Progenitor cell of endocrine pancreas (in vitro differentiated cells): ENCODE data around the gene TPO. TPM values are rescaled to one million over a fixed set of nuclear protein-coding genes. Genes with fewer than 3 reads are reported as not detected.

Experiments
- DNase-seq: peaks from one replicate; pipeline ENCODE4 v3.0.0; 2021; ENCODE audit warnings: low spot score; ENCODE audit not compliant: unreplicated experiment
- H3K27ac Mint-ChIP-seq: 2 replicates; pipeline ENCODE4 v1.8.0; 2021; ENCODE audit warnings: mild to moderate bottlenecking, moderate library complexity, mixed read lengths
- H3K27me3 Mint-ChIP-seq: 2 replicates; pipeline ENCODE4 v1.8.0; 2021; ENCODE audit warnings: mixed read lengths
- H3K36me3 Mint-ChIP-seq: 2 replicates; pipeline ENCODE4 v1.8.0; 2022; ENCODE audit warnings: mixed read lengths; ENCODE audit not compliant: insufficient read depth
- H3K4me1 Mint-ChIP-seq: 2 replicates; pipeline ENCODE4 v1.8.0; 2021; ENCODE audit warnings: low read depth, mixed read lengths
- H3K4me3 Mint-ChIP-seq: 2 replicates; pipeline ENCODE4 v1.8.0; 2021; ENCODE audit warnings: low read depth, mild to moderate bottlenecking, moderate library complexity, mixed read lengths
- H3K9me3 Mint-ChIP-seq: 2 replicates; pipeline ENCODE4 v1.8.0; 2021; ENCODE audit warnings: low read depth, mixed read lengths
- total RNA-seq: library from RNA; stranded (reverse); gene quantifications from 2 replicates; pipeline ENCODE4 v1.2.1, GENCODE V29; 2021
- TF ChIP-seq, protein P1 (sequence below): fragments of 200-600 bp; sonication (generic); IDR thresholded peaks from one replicate; pipeline ENCODE4 v1.5.0; 2021; ENCODE audit warnings: antibody characterized with exemption, mild to moderate bottlenecking; ENCODE audit not compliant: unreplicated experiment

TPO gene
- total RNA-seq, 1 donor from 2014 or later, result not detected

DNA sequence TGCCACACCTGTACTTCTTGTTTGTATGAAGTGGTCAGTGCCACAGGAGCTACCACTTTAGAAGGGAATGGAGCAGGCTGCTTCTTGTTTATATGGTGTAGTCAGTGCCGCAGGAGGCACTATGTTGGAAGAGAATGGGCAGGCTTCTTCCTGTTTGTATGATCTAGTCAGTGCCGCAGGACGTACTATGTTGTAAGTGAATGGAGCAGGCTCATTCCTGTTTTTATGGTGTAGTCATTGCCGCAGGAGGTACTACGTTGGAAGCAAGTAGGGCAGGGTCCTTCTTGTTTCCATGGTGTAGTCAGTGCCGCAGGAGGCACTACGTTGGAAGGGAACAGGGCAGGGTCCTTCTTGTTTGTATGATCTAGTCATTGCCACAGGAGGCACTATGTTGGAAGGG, 27.3 kb downstream of the TPO start:
- Mint-ChIP-seq H3K27ac (no peak overlapping the region), H3K4me3 (no peak overlapping the region), H3K27me3 (peaks cover 2% of the 10 kb centered on the region), H3K4me1 (no peaks in the 10 kb centered on the region), H3K36me3 (no peaks in the 10 kb centered on the region), H3K9me3 (peaks cover 3% of the 10 kb centered on the region)
- no peak for DNase-seq
- TF ChIP-seq, protein P1, sequence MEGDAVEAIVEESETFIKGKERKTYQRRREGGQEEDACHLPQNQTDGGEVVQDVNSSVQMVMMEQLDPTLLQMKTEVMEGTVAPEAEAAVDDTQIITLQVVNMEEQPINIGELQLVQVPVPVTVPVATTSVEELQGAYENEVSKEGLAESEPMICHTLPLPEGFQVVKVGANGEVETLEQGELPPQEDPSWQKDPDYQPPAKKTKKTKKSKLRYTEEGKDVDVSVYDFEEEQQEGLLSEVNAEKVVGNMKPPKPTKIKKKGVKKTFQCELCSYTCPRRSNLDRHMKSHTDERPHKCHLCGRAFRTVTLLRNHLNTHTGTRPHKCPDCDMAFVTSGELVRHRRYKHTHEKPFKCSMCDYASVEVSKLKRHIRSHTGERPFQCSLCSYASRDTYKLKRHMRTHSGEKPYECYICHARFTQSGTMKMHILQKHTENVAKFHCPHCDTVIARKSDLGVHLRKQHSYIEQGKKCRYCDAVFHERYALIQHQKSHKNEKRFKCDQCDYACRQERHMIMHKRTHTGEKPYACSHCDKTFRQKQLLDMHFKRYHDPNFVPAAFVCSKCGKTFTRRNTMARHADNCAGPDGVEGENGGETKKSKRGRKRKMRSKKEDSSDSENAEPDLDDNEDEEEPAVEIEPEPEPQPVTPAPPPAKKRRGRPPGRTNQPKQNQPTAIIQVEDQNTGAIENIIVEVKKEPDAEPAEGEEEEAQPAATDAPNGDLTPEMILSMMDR, result no peak

DNA sequence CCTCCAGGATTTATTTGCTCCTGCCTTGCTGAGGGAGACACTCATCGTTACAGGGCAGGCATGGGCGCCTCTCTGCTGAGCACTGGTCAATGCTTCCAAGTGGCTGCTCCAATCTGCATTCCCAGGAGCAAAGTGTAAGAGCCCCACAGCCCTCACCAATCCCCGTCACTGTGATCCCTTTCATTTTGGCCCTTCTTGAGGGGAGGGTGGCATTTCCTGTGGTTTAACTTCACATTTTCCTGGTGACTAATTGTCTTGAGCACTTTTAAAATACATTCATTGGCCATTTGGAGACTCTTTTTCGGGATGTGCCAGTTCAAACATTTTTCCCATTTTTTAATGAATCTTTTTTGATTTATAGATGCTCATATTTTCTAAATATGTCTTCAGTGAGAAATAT, 33.0 kb downstream of the TPO start:
- no peak overlapping the region for H3K4me3 Mint-ChIP-seq

DNA sequence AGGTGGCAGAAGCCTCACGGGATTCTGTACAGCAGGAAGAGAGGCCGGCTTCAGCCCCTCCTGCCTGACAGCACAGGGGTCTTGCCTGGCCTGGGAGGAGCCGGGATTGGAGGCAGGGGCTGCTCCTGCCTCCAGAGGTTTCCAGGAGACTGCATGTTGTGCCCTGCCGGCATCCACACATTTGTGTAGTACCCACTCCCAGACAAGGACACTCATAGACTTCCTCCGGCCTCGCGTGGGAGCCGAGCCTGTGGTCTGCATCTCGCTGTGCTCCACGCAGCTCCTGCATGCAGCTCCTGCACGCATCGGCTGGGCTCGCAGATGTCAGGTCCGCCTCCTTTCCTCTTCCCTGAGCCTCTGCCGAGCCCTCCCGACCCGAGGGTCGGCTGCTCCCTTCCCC, 34.7 kb downstream of the TPO start:
- no peak for DNase-seq
- Mint-ChIP-seq H3K4me3 (no peak overlapping the region), H3K4me1 (no peaks in the 10 kb centered on the region), H3K36me3 (no peaks in the 10 kb centered on the region), H3K27ac (no peak overlapping the region), H3K27me3 (peaks cover 22% of the 10 kb centered on the region), H3K9me3 (no peaks in the 10 kb centered on the region)
- TF ChIP-seq, protein P1, result no peak

More for the DNA sequence above, 33.0 kb downstream of the TPO start:
- H3K27ac Mint-ChIP-seq, result no peak overlapping the region
- no peaks in the 10 kb centered on the region for H3K4me1 Mint-ChIP-seq
- H3K27me3 Mint-ChIP-seq, result peaks cover 24% of the 10 kb centered on the region
- no peak for DNase-seq
- no peaks in the 10 kb centered on the region for H3K36me3 Mint-ChIP-seq
- TF ChIP-seq, protein P1, result no peak
- H3K9me3 Mint-ChIP-seq, result peaks cover 3% of the 10 kb centered on the region

DNA sequence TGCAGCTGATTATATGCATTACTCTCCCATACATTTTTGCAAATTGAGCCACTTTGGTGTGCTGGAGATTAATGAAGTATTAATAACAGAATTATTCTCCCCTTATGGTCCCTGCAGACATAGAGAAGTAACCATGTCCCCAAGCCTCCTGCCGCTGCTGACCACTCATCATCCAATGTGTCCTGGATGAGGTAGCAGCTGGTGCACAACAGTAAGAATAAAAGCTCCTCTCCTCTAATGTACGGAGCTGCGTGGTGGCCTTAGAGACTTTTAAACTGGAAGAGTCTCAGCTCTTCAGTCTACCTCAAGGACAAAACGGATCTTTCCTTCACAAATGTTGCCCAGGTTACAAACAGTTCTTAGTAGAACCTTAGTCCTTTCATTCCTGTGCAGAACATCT, 37.7 kb downstream of the TPO start:
- peaks cover 22% of the 10 kb centered on the region for H3K27me3 Mint-ChIP-seq

DNA sequence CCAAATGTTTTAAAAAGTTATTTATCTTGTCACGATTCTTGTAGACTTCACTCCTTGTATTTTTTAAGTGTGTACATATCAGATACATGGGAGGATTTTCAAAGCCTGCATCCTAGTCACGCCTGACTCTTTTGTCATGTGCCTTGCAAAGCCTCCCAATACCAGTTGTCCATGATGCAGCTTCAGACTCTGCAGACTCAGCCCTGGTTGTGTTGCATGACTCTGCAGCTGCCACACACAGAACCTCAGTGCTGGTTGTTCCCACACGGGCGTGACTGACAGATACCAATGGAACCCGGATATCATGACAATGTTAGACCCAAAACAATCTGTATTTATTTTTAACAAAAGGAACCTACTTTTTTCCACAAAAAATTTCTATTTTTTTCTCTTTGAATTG, 38.2 kb downstream of the TPO start:
- TF ChIP-seq, protein P1, result no peak
- no peaks in the 10 kb centered on the region for H3K9me3 Mint-ChIP-seq
- no peaks in the 10 kb centered on the region for H3K4me1 Mint-ChIP-seq
- H3K4me3 Mint-ChIP-seq, result no peak overlapping the region
- H3K36me3 Mint-ChIP-seq, result no peaks in the 10 kb centered on the region
- no peak overlapping the region for H3K27ac Mint-ChIP-seq
- H3K27me3 Mint-ChIP-seq, result peaks cover 22% of the 10 kb centered on the region
- DNase-seq, result no peak

More for the DNA sequence above, 37.7 kb downstream of the TPO start:
- no peak overlapping the region for H3K4me3 Mint-ChIP-seq
- H3K4me1 Mint-ChIP-seq, result no peaks in the 10 kb centered on the region
- no peaks in the 10 kb centered on the region for H3K9me3 Mint-ChIP-seq
- no peak overlapping the region for H3K27ac Mint-ChIP-seq
- no peak for DNase-seq
- TF ChIP-seq, protein P1, result no peak
- H3K36me3 Mint-ChIP-seq, result no peaks in the 10 kb centered on the region
